Mesangial cell (primary cell): ENCODE results near the gene HTR4. TPM values are rescaled to one million over a fixed set of nuclear protein-coding genes. Genes with fewer than 3 reads are reported as not detected.

Experiments
- total RNA-seq: library from RNA; depleted of rRNA; stranded (reverse); fragments of >200 nt; gene quantifications from 2 replicates; pipeline ENCODE4 v1.2.3, GENCODE V29; 2015

Gene HTR4
- total RNA-seq, result not detected in 2 replicates

GRCh38 chr5:148653836-148654781 lies at the start of gene HTR4:
Gene HTR4 (minus strand): TSS chr5:148654527. CDS start chr5:148637014, 17,513 bp downstream.

Other genes with a start within 250 kb of the HTR4 start
- 0.89 and 1.3 TPM in 2 replicates for gene ADRB2, start 172.1 kb upstream of the HTR4 start, total RNA-seq